Panc1 (cell line): Measurements from ENCODE around the gene TNPO3. TPM values are rescaled to one million over a fixed set of nuclear protein-coding genes. Genes with fewer than 3 reads are reported as not detected.
A peak's percentile ranks its signal among the peaks of the same experiment; 100 is the strongest.

Experiments
- ATAC-seq: fragments of 200-7000 bp; cut with Tn5 transposase; 2 replicates; pipeline ENCODE4 v1.9.1; 2020; ENCODE audit warnings: mild to moderate bottlenecking, moderate library complexity
- BruUV-seq: library from RNA; stranded (reverse); fragments of 400-500 nt; replicated peaks from 2 replicates; lab custom pipeline; 2021; lab: Mats Ljungman, UMichigan
- CTCF ChIA-PET: fragments of 300-600 bp; sonication (Branson Sonifier 250); formaldehyde crosslinking; loops from one replicate; lab custom pipeline; 2022; ENCODE audit warnings: antibody characterized with exemption; lab: Charles Lee
- POLR2A ChIA-PET: fragments of 300-600 bp; sonication (Branson Sonifier 250); formaldehyde crosslinking; loops from one replicate; lab custom pipeline; 2022; ENCODE audit warnings: antibody characterized with exemption; lab: Charles Lee
- DNase-seq: peaks from one replicate; pipeline ENCODE4 v3.0.0-alpha.2; 2010; ENCODE audit warnings: low read depth, low spot score
- H3K27ac ChIP-seq: 2 replicates; pipeline ENCODE4 v1.5.1; 2011; ENCODE audit warnings: mild to moderate bottlenecking, low read length, inconsistent platforms
- H3K27me3 ChIP-seq: fragments of 200-500 bp; sonication (Bioruptor generic); 2 replicates; pipeline ENCODE4 v1.6.0; 2014; ENCODE audit warnings: low read length, inconsistent platforms; ENCODE audit not compliant: control insufficient read depth, insufficient read depth
- H3K36me3 ChIP-seq: fragments of 200-500 bp; sonication (Bioruptor generic); 2 replicates; pipeline ENCODE4 v1.5.1; 2014; ENCODE audit warnings: inconsistent platforms, mild to moderate bottlenecking, low read length, moderate library complexity; ENCODE audit not compliant: control insufficient read depth, insufficient read depth
- H3K4me1 ChIP-seq: 2 replicates; pipeline ENCODE4 v1.5.1; 2011; ENCODE audit warnings: inconsistent platforms, mild to moderate bottlenecking, low read length, moderate library complexity; ENCODE audit not compliant: control insufficient read depth, insufficient read depth
- H3K4me3 ChIP-seq, 2 experiments: 2 replicates each; pipeline ENCODE4 v1.5.1; 2011 to 2012; ENCODE audit warnings: low read depth in 2 of 2, low read length in 2 of 2, mild to moderate bottlenecking in 2 of 2, inconsistent platforms in 1 of 2, moderate library complexity in 1 of 2
- H3K9me3 ChIP-seq: fragments of 200-500 bp; sonication (Bioruptor generic); 2 replicates; pipeline ENCODE4 v1.5.1; 2014; ENCODE audit warnings: low read depth, mild to moderate bottlenecking, inconsistent platforms, low read length, moderate library complexity; ENCODE audit not compliant: control insufficient read depth, insufficient read depth
- CTCF ChIP-seq: fragments of 450-650 bp; IDR thresholded peaks from 2 replicates; pipeline ENCODE4 v1.5.1; 2017; ENCODE audit warnings: mild to moderate bottlenecking
- POLR2AphosphoS5 ChIP-seq: IDR thresholded peaks from 2 replicates; pipeline ENCODE4 v1.6.1; 2012; ENCODE audit warnings: mild to moderate bottlenecking, low read depth, low read length, moderate library complexity
- SIN3A ChIP-seq: IDR thresholded peaks from 2 replicates; pipeline ENCODE4 v1.6.1; 2012; ENCODE audit warnings: low read depth, mild to moderate bottlenecking, low read length, moderate library complexity, borderline replicate concordance; ENCODE audit not compliant: insufficient read depth
- TCF7L2 ChIP-seq: IDR thresholded peaks from 2 replicates; pipeline ENCODE4 v1.6.1; 2011; ENCODE audit warnings: mild to moderate bottlenecking, low read depth, low read length, inconsistent platforms
- in situ Hi-C: cut with HindIII; loops from 2 replicates; pipeline ENCODE4 v1.10.0; 2016; ENCODE audit warnings: low sequenced_read_pairs, low pct_unique_long_range_greater_than_20kb
- intact Hi-C: fragments of 100-400 bp; cut with micrococcal nuclease; formaldehyde crosslinking; loops from one replicate; pipeline ENCODE4 v1.10.0; 2022; ENCODE audit not compliant: unreplicated experiment
- total RNA-seq: library from RNA; stranded (reverse); gene quantifications from one replicate; pipeline ENCODE4 v1.2.1, GENCODE V29; 2021; ENCODE audit not compliant: unreplicated experiment
- TF ChIP-seq, protein P1 (sequence below), 2 experiments: IDR thresholded peaks; 2 replicates each; pipeline ENCODE4 v1.6.1; 2011 to 2012; ENCODE audit warnings: low read depth in 2 of 2, control low read depth in 1 of 2, low read length in 1 of 2, mild to moderate bottlenecking in 1 of 2, moderate library complexity in 1 of 2; ENCODE audit not compliant: insufficient read depth in 1 of 2

The TNPO3 gene
- total RNA-seq, 1 experiment from 2014 or later = 71.8 TPM

GRCh38 chr7:128911423-128912031 lies 143.4 kb downstream of the TNPO3 start:
- H3K9me3 ChIP-seq = no peaks in the 10 kb centered on the region
- H3K4me3 ChIP-seq = no peak overlapping the region
- DNase-seq = no peak
- CTCF ChIA-PET = interaction anchor here (0.6 kb wide), 3 partner anchors 16 to 367 kb away, joined by 3 to 4 read pairs (median 4); no protein-coding TSS in a partner anchor
- 0 out of 2 replicates have a peak, but pooled peaks have one; percentile 20 for ATAC-seq
- in situ Hi-C loops (no loop called here), intact Hi-C loops (no loop called here)
- no peaks in the 10 kb centered on the region for H3K36me3 ChIP-seq
- POLR2A ChIA-PET = interaction anchor here (0.6 kb wide), 1 partner anchor 313 kb away, joined by 3 read pairs; the partner anchor contains the start of gene AHCYL2
- no TSS peak for BruUV-seq
- TF ChIP-seq, protein P1, sequence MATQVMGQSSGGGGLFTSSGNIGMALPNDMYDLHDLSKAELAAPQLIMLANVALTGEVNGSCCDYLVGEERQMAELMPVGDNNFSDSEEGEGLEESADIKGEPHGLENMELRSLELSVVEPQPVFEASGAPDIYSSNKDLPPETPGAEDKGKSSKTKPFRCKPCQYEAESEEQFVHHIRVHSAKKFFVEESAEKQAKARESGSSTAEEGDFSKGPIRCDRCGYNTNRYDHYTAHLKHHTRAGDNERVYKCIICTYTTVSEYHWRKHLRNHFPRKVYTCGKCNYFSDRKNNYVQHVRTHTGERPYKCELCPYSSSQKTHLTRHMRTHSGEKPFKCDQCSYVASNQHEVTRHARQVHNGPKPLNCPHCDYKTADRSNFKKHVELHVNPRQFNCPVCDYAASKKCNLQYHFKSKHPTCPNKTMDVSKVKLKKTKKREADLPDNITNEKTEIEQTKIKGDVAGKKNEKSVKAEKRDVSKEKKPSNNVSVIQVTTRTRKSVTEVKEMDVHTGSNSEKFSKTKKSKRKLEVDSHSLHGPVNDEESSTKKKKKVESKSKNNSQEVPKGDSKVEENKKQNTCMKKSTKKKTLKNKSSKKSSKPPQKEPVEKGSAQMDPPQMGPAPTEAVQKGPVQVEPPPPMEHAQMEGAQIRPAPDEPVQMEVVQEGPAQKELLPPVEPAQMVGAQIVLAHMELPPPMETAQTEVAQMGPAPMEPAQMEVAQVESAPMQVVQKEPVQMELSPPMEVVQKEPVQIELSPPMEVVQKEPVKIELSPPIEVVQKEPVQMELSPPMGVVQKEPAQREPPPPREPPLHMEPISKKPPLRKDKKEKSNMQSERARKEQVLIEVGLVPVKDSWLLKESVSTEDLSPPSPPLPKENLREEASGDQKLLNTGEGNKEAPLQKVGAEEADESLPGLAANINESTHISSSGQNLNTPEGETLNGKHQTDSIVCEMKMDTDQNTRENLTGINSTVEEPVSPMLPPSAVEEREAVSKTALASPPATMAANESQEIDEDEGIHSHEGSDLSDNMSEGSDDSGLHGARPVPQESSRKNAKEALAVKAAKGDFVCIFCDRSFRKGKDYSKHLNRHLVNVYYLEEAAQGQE (IDR thresholded peaks at IDR 0.05; ENCODE audit: insufficient read depth in 1 of 2, low read depth in 2 of 2, low read length in 1 of 2) = no peak
- TF ChIP-seq CTCF (no peak), POLR2AphosphoS5 (no peak), TCF7L2 (no peak), SIN3A (no peak)
- no peaks in the 10 kb centered on the region; the same call in 1 of the 2 replicates for H3K4me1 ChIP-seq
- no peaks in the 10 kb centered on the region for H3K27me3 ChIP-seq
- no peak overlapping the region for H3K27ac ChIP-seq

DNA sequence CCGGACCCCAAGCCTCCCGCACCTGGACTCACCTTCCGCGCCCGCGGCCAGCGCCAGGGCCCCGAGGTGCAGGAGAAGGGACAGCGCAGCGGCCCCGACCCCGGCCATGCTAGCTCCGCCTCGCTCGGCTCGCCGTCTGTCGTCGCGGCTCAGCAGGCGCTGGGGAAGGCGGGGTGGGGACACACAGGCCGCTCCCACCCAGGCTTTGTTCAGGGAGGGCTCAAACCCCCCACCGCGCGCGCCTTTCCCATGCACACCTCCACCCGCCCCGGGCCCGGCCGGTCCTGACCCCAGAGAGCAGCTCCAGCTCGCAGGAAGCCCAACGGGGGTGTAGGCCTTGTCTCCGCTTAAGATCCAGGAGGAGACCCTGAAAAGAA lies 144.4 kb downstream of the TNPO3 start, which contains the start of gene KCP:
Gene KCP, minus strand, starts transcription at position 141 of the 377 bp plus-strand sequence. Its CDS starts 33 bp downstream, at position 108.
- H3K36me3 ChIP-seq = no peaks in the 10 kb centered on the region
- DNase-seq = no peak
- no peak within 1 kb of the TSS for H3K4me3 ChIP-seq
- no TSS peak for BruUV-seq
- ATAC-seq = no peak
- no peak within 1 kb of the TSS for H3K27ac ChIP-seq
- POLR2A ChIA-PET = no interaction called here
- TF ChIP-seq, protein P1 (IDR thresholded peaks at IDR 0.05; ENCODE audit: insufficient read depth in 1 of 2, low read depth in 2 of 2, low read length in 1 of 2) = no peak
- TF ChIP-seq POLR2AphosphoS5 = no peak
- TF ChIP-seq SIN3A = no peak
- TF ChIP-seq CTCF = no peak
- TF ChIP-seq TCF7L2 = no peak
- intact Hi-C loops (no loop called here), in situ Hi-C loops (no loop called here)
- CTCF ChIA-PET = no interaction called here
- no peaks in the 10 kb centered on the region for H3K27me3 ChIP-seq
- no peaks in the 10 kb centered on the region for H3K9me3 ChIP-seq
- no peaks in the 10 kb centered on the region; the same call in 1 of the 2 replicates for H3K4me1 ChIP-seq
